IMR-90 (cell line): ENCODE results near the gene MMP27. TPM values are rescaled to one million over a fixed set of nuclear protein-coding genes. Genes with fewer than 3 reads are reported as not detected.

ENCODE experiments used
- ATAC-seq: fragments of 200-7000 bp; cut with Tn5 transposase; 2 replicates; pipeline ENCODE4 v1.9.1; 2020; ENCODE audit warnings: low read depth, mild to moderate bottlenecking, moderate library complexity
- BruUV-seq: library from RNA; stranded (reverse); fragments of 400-500 nt; replicated peaks from 2 replicates; lab custom pipeline; 2021; lab: Mats Ljungman, UMichigan
- CTCF ChIA-PET: fragments of 300-600 bp; formaldehyde crosslinking; extraction: SDS; loops from one replicate; lab custom pipeline; 2021; ENCODE audit warnings: antibody characterized with exemption; lab: Yijun Ruan, JAX
- POLR2A ChIA-PET: fragments of 300-600 bp; sonication (Branson Sonifier 250); formaldehyde crosslinking; loops from one replicate; lab custom pipeline; 2022; ENCODE audit warnings: antibody characterized with exemption; ENCODE audit not compliant: unreplicated experiment; lab: Charles Lee
- DNase-seq: peaks from one replicate; pipeline ENCODE4 v3.0.0; 2013
- H2AFZ ChIP-seq: replicated peaks from 2 replicates; pipeline ENCODE3; 2013; ENCODE audit warnings: low read length, mild to moderate bottlenecking; ENCODE audit not compliant: poor library complexity
- H2AK5ac ChIP-seq: 2 replicates; pipeline ENCODE4 v1.6.1; 2013; ENCODE audit warnings: low read depth, low read length, inconsistent platforms
- H2AK9ac ChIP-seq: replicated peaks from 2 replicates; pipeline ENCODE3; 2013; ENCODE audit warnings: mild to moderate bottlenecking, low read depth, low read length, moderate library complexity; ENCODE audit not compliant: poor library complexity
- H2BK120ac ChIP-seq: 2 replicates; pipeline ENCODE4 v1.6.1; 2013; ENCODE audit warnings: low read depth, low read length, inconsistent platforms
- H2BK15ac ChIP-seq: 3 replicates; pipeline ENCODE4 v1.6.1; 2013; ENCODE audit warnings: low read depth, low read length, inconsistent platforms
- H2BK20ac ChIP-seq: 2 replicates; pipeline ENCODE4 v1.6.1; 2013; ENCODE audit warnings: low read depth, mild to moderate bottlenecking, inconsistent platforms, low read length, moderate library complexity
- H2BK5ac ChIP-seq: 2 replicates; pipeline ENCODE4 v1.6.1; 2013; ENCODE audit warnings: mild to moderate bottlenecking, low read depth, low read length, inconsistent platforms; ENCODE audit not compliant: poor library complexity, severe bottlenecking
- H3K14ac ChIP-seq: replicated peaks from 2 replicates; pipeline ENCODE4 v1.6.1; 2013; ENCODE audit warnings: low read depth, low read length, inconsistent platforms
- H3K18ac ChIP-seq: 2 replicates; pipeline ENCODE4 v1.6.1; 2013; ENCODE audit warnings: low read depth, low read length, control low read depth
- H3K23ac ChIP-seq: 2 replicates; pipeline ENCODE4 v1.6.1; 2013; ENCODE audit warnings: low read depth, low read length, inconsistent platforms
- H3K27ac ChIP-seq: 2 replicates; pipeline ENCODE4 v1.5.1; 2013; ENCODE audit warnings: mild to moderate bottlenecking, control low read depth, low read length; ENCODE audit not compliant: insufficient read depth
- H3K27me3 ChIP-seq: 2 replicates; pipeline ENCODE4 v1.6.1; 2013; ENCODE audit warnings: low read length; ENCODE audit not compliant: control insufficient read depth, insufficient read depth
- H3K36me3 ChIP-seq: 2 replicates; pipeline ENCODE4 v1.6.1; 2013; ENCODE audit warnings: low read length, mixed read lengths; ENCODE audit not compliant: control insufficient read depth, insufficient read depth
- H3K4ac ChIP-seq: 2 replicates; pipeline ENCODE4 v1.6.1; 2013; ENCODE audit warnings: low read depth, low read length, inconsistent platforms
- H3K4me1 ChIP-seq: 2 replicates; pipeline ENCODE4 v1.6.1; 2013; ENCODE audit warnings: low read length, mixed read lengths; ENCODE audit not compliant: control insufficient read depth, insufficient read depth
- H3K4me2 ChIP-seq: 2 replicates; pipeline ENCODE4 v1.6.1; 2013; ENCODE audit warnings: low read depth, mild to moderate bottlenecking, control low read depth, low read length, moderate library complexity
- H3K4me3 ChIP-seq: 2 replicates; pipeline ENCODE4 v1.5.1; 2013; ENCODE audit warnings: low read depth, mild to moderate bottlenecking, control low read depth, low read length, moderate library complexity; ENCODE audit not compliant: insufficient read depth
- H3K56ac ChIP-seq: 2 replicates; pipeline ENCODE4 v1.6.1; 2013; ENCODE audit warnings: low read length, inconsistent platforms; ENCODE audit not compliant: insufficient read depth; ENCODE audit errors: extremely low read depth
- H3K79me1 ChIP-seq, 2 experiments: 2 replicates each; pipeline ENCODE4 v1.6.1; 2013; ENCODE audit warnings: low read length in 2 of 2, inconsistent platforms in 1 of 2, low read depth in 1 of 2
- H3K9ac ChIP-seq: 2 replicates; pipeline ENCODE4 v1.6.1; 2013; ENCODE audit warnings: low read depth, low read length, control low read depth
- H3K9me1 ChIP-seq: 2 replicates; pipeline ENCODE4 v1.6.1; 2013; ENCODE audit warnings: low read length, inconsistent platforms; ENCODE audit not compliant: insufficient read depth
- H3K9me3 ChIP-seq: 2 replicates; pipeline ENCODE4 v1.6.1; 2013; ENCODE audit warnings: low read length; ENCODE audit not compliant: control insufficient read depth, insufficient read depth
- H4K20me1 ChIP-seq: 2 replicates; pipeline ENCODE4 v1.6.1; 2013; ENCODE audit warnings: low read length, inconsistent platforms; ENCODE audit not compliant: insufficient read depth
- H4K5ac ChIP-seq: 2 replicates; pipeline ENCODE4 v1.6.1; 2013; ENCODE audit warnings: mild to moderate bottlenecking, low read depth, low read length, control low read depth
- H4K8ac ChIP-seq, 2 experiments: 2 replicates each; pipeline ENCODE4 v1.6.1; 2013; ENCODE audit warnings: low read depth in 2 of 2, low read length in 2 of 2, control low read depth in 1 of 2, inconsistent platforms in 1 of 2
- H4K91ac ChIP-seq: 2 replicates; pipeline ENCODE4 v1.6.1; 2013; ENCODE audit warnings: low read depth, low read length, inconsistent platforms; ENCODE audit not compliant: insufficient read depth
- CEBPB ChIP-seq: IDR thresholded peaks from 2 replicates; pipeline ENCODE4 v1.6.1; 2012; ENCODE audit warnings: low read depth, low read length, improper control_type of control experiment
- FOS ChIP-seq: fragments of 150-350 bp; IDR thresholded peaks from 2 replicates; pipeline ENCODE4 v1.6.1; 2016; ENCODE audit warnings: low read depth, low read length
- MAFK ChIP-seq: IDR thresholded peaks from 2 replicates; pipeline ENCODE4 v1.6.1; 2012; ENCODE audit warnings: low read depth, low read length, improper control_type of control experiment
- RAD21 ChIP-seq: IDR thresholded peaks from 2 replicates; pipeline ENCODE4 v1.6.1; 2012; ENCODE audit warnings: low read length, improper control_type of control experiment
- RCOR1 ChIP-seq: IDR thresholded peaks from 2 replicates; pipeline ENCODE4 v1.6.1; 2012; ENCODE audit warnings: mild to moderate bottlenecking, low read length, improper control_type of control experiment; ENCODE audit not compliant: insufficient replicate concordance
- RFX5 ChIP-seq: IDR thresholded peaks from 2 replicates; pipeline ENCODE4 v1.8.0; 2012; ENCODE audit warnings: low read depth, mild to moderate bottlenecking, low read length, moderate library complexity
- WGBS, 2 experiments: methylation state at CpG; one replicate each; pipeline versions ENCODE4 v1.1.5 to v1.1.7; 2013; ENCODE audit warnings: missing lambda C conversion rate in 2 of 2; ENCODE audit not compliant: insufficient read length in 1 of 2; ENCODE audit errors: extremely low coverage in 2 of 2; 5-methylcytosine and 5-hydroxymethylcytosine counted together
- dilution Hi-C: fragments of 300-500 bp; cut with HindIII; formaldehyde crosslinking; loops from one replicate; pipeline ENCODE4 v1.14.3; 2018; ENCODE audit warnings: low sequenced_read_pairs; ENCODE audit not compliant: unreplicated experiment
- in situ Hi-C: fragments of 300-500 bp; cut with MboI; formaldehyde crosslinking; loops from 3 replicates; pipeline ENCODE4 v1.14.3; 2019; ENCODE audit warnings: low sequenced_read_pairs, inconsistent platforms, mixed read lengths
- intact Hi-C: fragments of 100-400 bp; cut with micrococcal nuclease; formaldehyde crosslinking; loops from 2 replicates; pipeline ENCODE4 v1.10.0; 2022
- polyA plus RNA-seq, 3 experiments: library from polyadenylated mRNA; depleted of rRNA; stranded (reverse); fragments of >200 nt; gene quantifications; 2 replicates each; pipeline ENCODE4 v1.2.3, GENCODE V29; 2012; ENCODE audit warnings: low replicate concordance in 1 of 3
- total RNA-seq: library from RNA; depleted of rRNA; stranded (reverse); fragments of >200 nt; gene quantifications from 2 replicates; pipeline ENCODE4 v1.2.3, GENCODE V29; 2012

The MMP27 gene
- total and polyA plus RNA-seq, 2 of the 4 experiments (the other 2 are of a cell fraction): not detected

DNA sequence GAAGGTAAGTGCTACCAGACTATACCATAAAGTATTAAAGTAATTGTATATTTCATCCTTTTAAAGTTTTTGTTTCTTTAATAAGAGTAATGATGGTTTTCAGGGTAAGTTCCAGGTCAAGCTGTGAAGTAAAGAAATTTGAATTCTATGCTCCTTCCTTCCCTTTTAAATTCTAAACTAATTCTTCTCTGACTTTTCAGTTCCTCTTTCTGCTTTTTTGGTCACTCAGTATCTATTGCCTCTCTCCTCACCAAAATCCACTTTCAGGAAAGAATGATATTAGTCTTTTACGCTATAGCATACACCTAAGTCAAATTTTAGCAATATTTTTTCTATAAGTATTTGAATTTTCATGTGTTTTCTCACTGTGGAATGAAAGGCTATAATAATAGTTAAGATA lies 11.0 kb upstream of the MMP27 start:
- Histone ChIP-seq H3K27ac (no peak overlapping the region), H3K4ac (no peak overlapping the region), H4K5ac (no peak overlapping the region), H4K8ac (no peak overlapping the region), H2BK15ac (no peak overlapping the region), H3K9ac (no peak overlapping the region), H2AFZ (no peak overlapping the region), H3K36me3 (no peaks in the 10 kb centered on the region), H3K27me3 (peaks cover 18% of the 10 kb centered on the region), H2BK20ac (no peak overlapping the region), H3K9me3 (no peaks in the 10 kb centered on the region), H4K91ac (no peak overlapping the region), H3K4me1 (no peaks in the 10 kb centered on the region), H4K20me1 (no peaks in the 10 kb centered on the region), H3K4me2 (no peak overlapping the region), H3K18ac (no peak overlapping the region), H2BK5ac (no peak overlapping the region), H3K4me3 (no peak overlapping the region), H3K14ac (no peak overlapping the region), H3K23ac (no peak overlapping the region), H3K56ac (no peak overlapping the region), H2AK5ac (no peak overlapping the region), H2BK120ac (no peak overlapping the region), H2AK9ac (no peak overlapping the region), H3K9me1 (no peaks in the 10 kb centered on the region), H3K79me1 (no peaks in the 10 kb centered on the region)
- WGBS, 2 experiments: no CpG with 5 or more reads among the region's 1 CpG
- dilution Hi-C loops: no loop called here
- BruUV-seq: no TSS peak
- intact Hi-C loops: no loop called here
- no peak for TF ChIP-seq CEBPB
- TF ChIP-seq FOS: no peak
- TF ChIP-seq MAFK: no peak
- TF ChIP-seq RFX5: no peak
- TF ChIP-seq RAD21: no peak
- TF ChIP-seq RCOR1: no peak
- POLR2A ChIA-PET: no interaction called here
- DNase-seq: no peak
- in situ Hi-C loops: no loop called here
- ATAC-seq: no peak
- CTCF ChIA-PET: no interaction called here
